ENCODE measurements around the gene SYT2. TPM values are rescaled to one million over a fixed set of nuclear protein-coding genes. Genes with fewer than 3 reads are reported as not detected.
A peak's percentile ranks its signal among the peaks of the same experiment; 100 is the strongest.

The SYT2 gene
- total and polyA plus RNA-seq, 2 donors (not counting 1 experiment from before 2014, with no cell fraction given), result 0.03 TPM; not detected in 1

GRCh38 chr1:202587859-202588485 lies 122.3 kb downstream of the SYT2 start:
- H3K9me3 ChIP-seq (ENCODE audit: control insufficient read depth, insufficient read depth, low read depth, low read length), result no peaks in the 10 kb centered on the region
- H2AFZ ChIP-seq (ENCODE audit: low read length), result no peak overlapping the region
- H3K36me3 ChIP-seq (ENCODE audit: control insufficient read depth, insufficient read depth, low read length), result no peaks in the 10 kb centered on the region
- no peaks in the 10 kb centered on the region for H3K27me3 ChIP-seq (ENCODE audit: control insufficient read depth, insufficient read depth, low read length)
- no peaks in the 10 kb centered on the region for H4K20me1 ChIP-seq (ENCODE audit: control insufficient read depth, extremely low read depth, insufficient read depth, low read length)
- H3K27ac ChIP-seq (ENCODE audit: insufficient read depth, low read length), result peak overlapping the region; percentile 93
- no peak overlapping the region for H3K9ac ChIP-seq (ENCODE audit: insufficient read depth, low read length)
- peaks cover 43% of the 10 kb centered on the region for H3K4me1 ChIP-seq (ENCODE audit: control insufficient read depth, extremely low read depth, insufficient read depth, low read length)
- no peak for TF ChIP-seq EZH2 (IDR thresholded peaks at IDR 0.05; ENCODE audit: low read length, missing control alignments)
- no peak overlapping the region for H3K4me3 ChIP-seq (replicated peaks in 1 of 4; ENCODE audit: control extremely low read depth in 1 of 4, insufficient read depth in 1 of 4, low read depth in 3 of 4, low read length in 4 of 4)
- H3K4me2 ChIP-seq (ENCODE audit: extremely low read depth, insufficient read depth, low read length), result no peak overlapping the region
- no peaks in the 10 kb centered on the region for H3K79me2 ChIP-seq (ENCODE audit: control insufficient read depth, insufficient read depth, low read length)
- DNase-seq (ENCODE audit: low read depth in 2 of 2), result no peak

- H3K9me3 ChIP-seq (ENCODE audit: control insufficient read depth, insufficient read depth, low read depth, low read length), result no peaks in the 10 kb centered on the region
- no peak overlapping the region for H3K4me3 ChIP-seq (replicated peaks in 1 of 4; ENCODE audit: control extremely low read depth in 1 of 4, insufficient read depth in 1 of 4, low read depth in 3 of 4, low read length in 4 of 4)
- H3K36me3 ChIP-seq (ENCODE audit: control insufficient read depth, insufficient read depth, low read length), result no peaks in the 10 kb centered on the region
- no peaks in the 10 kb centered on the region for H3K79me2 ChIP-seq (ENCODE audit: control insufficient read depth, insufficient read depth, low read length)
- no peak for TF ChIP-seq EZH2 (IDR thresholded peaks at IDR 0.05; ENCODE audit: low read length, missing control alignments)
- TF ChIP-seq CTCF (conservative IDR thresholded peaks at IDR 0.05 in 1 of 2, IDR thresholded peaks at IDR 0.05 in 1 of 2; ENCODE audit: low read depth in 1 of 2, low read length in 2 of 2), result no peak
- H3K27ac ChIP-seq (ENCODE audit: insufficient read depth, low read length), result no peak overlapping the region
- no peak overlapping the region for H3K9ac ChIP-seq (ENCODE audit: insufficient read depth, low read length)
- no peak overlapping the region for H3K4me2 ChIP-seq (ENCODE audit: extremely low read depth, insufficient read depth, low read length)
- no peaks in the 10 kb centered on the region for H4K20me1 ChIP-seq (ENCODE audit: control insufficient read depth, extremely low read depth, insufficient read depth, low read length)
- H2AFZ ChIP-seq (ENCODE audit: low read length), result no peak overlapping the region
- DNase-seq (ENCODE audit: low read depth in 2 of 2), result no peak
- H3K4me1 ChIP-seq (ENCODE audit: control insufficient read depth, extremely low read depth, insufficient read depth, low read length), result peaks cover 43% of the 10 kb centered on the region
- no peaks in the 10 kb centered on the region for H3K27me3 ChIP-seq (ENCODE audit: control insufficient read depth, insufficient read depth, low read length)
These were observed 123.4 kb downstream of the SYT2 start for GRCh38 chr1:202586871-202587270.

- Histone ChIP-seq H3K27ac (ENCODE audit: insufficient read depth, low read length) (peak overlapping the region; percentile 43), H3K4me2 (ENCODE audit: extremely low read depth, insufficient read depth, low read length) (peak overlapping the region; percentile 4), H3K27me3 (ENCODE audit: control insufficient read depth, insufficient read depth, low read length) (no peaks in the 10 kb centered on the region), H3K4me3 (replicated peaks in 1 of 4; ENCODE audit: control extremely low read depth in 1 of 4, insufficient read depth in 1 of 4, low read depth in 3 of 4, low read length in 4 of 4) (no peak overlapping the region), H3K79me2 (ENCODE audit: control insufficient read depth, insufficient read depth, low read length) (no peaks in the 10 kb centered on the region), H3K9me3 (ENCODE audit: control insufficient read depth, insufficient read depth, low read depth, low read length) (no peaks in the 10 kb centered on the region), H4K20me1 (ENCODE audit: control insufficient read depth, extremely low read depth, insufficient read depth, low read length) (no peaks in the 10 kb centered on the region), H3K4me1 (ENCODE audit: control insufficient read depth, extremely low read depth, insufficient read depth, low read length) (peaks cover 43% of the 10 kb centered on the region), H3K9ac (ENCODE audit: insufficient read depth, low read length) (no peak overlapping the region), H3K36me3 (ENCODE audit: control insufficient read depth, insufficient read depth, low read length) (no peaks in the 10 kb centered on the region), H2AFZ (ENCODE audit: low read length) (no peak overlapping the region)
- TF ChIP-seq CTCF (conservative IDR thresholded peaks at IDR 0.05 in 1 of 2, IDR thresholded peaks at IDR 0.05 in 1 of 2; ENCODE audit: low read depth in 1 of 2, low read length in 2 of 2), result no peak
- TF ChIP-seq EZH2 (IDR thresholded peaks at IDR 0.05; ENCODE audit: low read length, missing control alignments), result no peak
- DNase-seq (ENCODE audit: low read depth in 2 of 2), result peak; percentile 52 to 61
These were observed 124.0 kb downstream of the SYT2 start for GRCh38 chr1:202586018-202586821.
